HG02973 (cell line): Measurements from ENCODE around the gene THNSL1.
"Not testable (repeated sequence)": the region's sequence is repeated elsewhere in the genome, so short reads cannot be mapped to it uniquely, and the experiment has no call there.

Experiments
- ATAC-seq: cut with Tn5 transposase; IDR thresholded peaks from one replicate; pipeline ENCODE4 v1.9.1; 2021; ENCODE audit warnings: moderate library complexity; ENCODE audit not compliant: unreplicated experiment

THNSL1 gene

GRCh38 chr10:25016376-25017153 is at the start of gene THNSL1:
Gene THNSL1, plus strand, starts transcription at chr10:25016612. Its CDS starts 6,612 bp downstream, at chr10:25023224.
- ATAC-seq: peak; percentile 96

- no peak for ATAC-seq
Observed at GRCh38 chr10:24966962-24967481, 49.4 kb upstream of the THNSL1 start.

- no peak for ATAC-seq
Observed at GRCh38 chr10:24968349-24968748, 48.1 kb upstream of the THNSL1 start.

GRCh38 chr10:24968951-24969350 is 47.5 kb upstream of the THNSL1 start:
- not testable (repeated sequence) for ATAC-seq

GRCh38 chr10:24969841-24970281 is 46.6 kb upstream of the THNSL1 start:
- ATAC-seq: no peak

- no peak for ATAC-seq
Observed at GRCh38 chr10:24971374-24971773, 45.0 kb upstream of the THNSL1 start.

GRCh38 chr10:24973163-24973562 is 43.2 kb upstream of the THNSL1 start:
- no peak for ATAC-seq

- no peak for ATAC-seq
Observed at GRCh38 chr10:24974976-24975375, 41.4 kb upstream of the THNSL1 start.

GRCh38 chr10:24979685-24980084 is 36.7 kb upstream of the THNSL1 start:
- ATAC-seq: no peak

- no peak for ATAC-seq
Observed at GRCh38 chr10:24981161-24981710, 35.2 kb upstream of the THNSL1 start.

- no peak for ATAC-seq
Observed at GRCh38 chr10:24982319-24983112, 33.9 kb upstream of the THNSL1 start.

GRCh38 chr10:24983130-24983529 is 33.3 kb upstream of the THNSL1 start:
- no peak for ATAC-seq

GRCh38 chr10:24983946-24984345 is 32.5 kb upstream of the THNSL1 start:
- no peak for ATAC-seq

GRCh38 chr10:24984906-24985305 is 31.5 kb upstream of the THNSL1 start:
- ATAC-seq: no peak

GRCh38 chr10:24988831-24989640 is 27.4 kb upstream of the THNSL1 start:
- no peak for ATAC-seq

GRCh38 chr10:24989867-24990266 is 26.5 kb upstream of the THNSL1 start:
- no peak for ATAC-seq

- ATAC-seq: no peak
Observed at GRCh38 chr10:24991298-24991697, 25.1 kb upstream of the THNSL1 start.

GRCh38 chr10:24992512-24993133 is 23.8 kb upstream of the THNSL1 start:
- ATAC-seq: no peak

- no peak for ATAC-seq
Observed at GRCh38 chr10:24993237-24993958, 23.0 kb upstream of the THNSL1 start.

GRCh38 chr10:24995072-24995471 is 21.3 kb upstream of the THNSL1 start:
- ATAC-seq: no peak
